Activated CD8-positive, alpha-beta memory T cell treated with anti-CD3 and anti-CD28 coated beads for 4 hours (primary cell): Measurements from ENCODE around the gene TAF3.
A peak's percentile ranks its signal among the peaks of the same experiment; 100 is the strongest.

Experiments used
- DNase-seq, 2 donors: peaks; one replicate each; pipeline ENCODE4 v3.0.0-alpha.2; 2020; ENCODE audit warnings: low read depth in 2 of 2

The TAF3 gene

DNA sequence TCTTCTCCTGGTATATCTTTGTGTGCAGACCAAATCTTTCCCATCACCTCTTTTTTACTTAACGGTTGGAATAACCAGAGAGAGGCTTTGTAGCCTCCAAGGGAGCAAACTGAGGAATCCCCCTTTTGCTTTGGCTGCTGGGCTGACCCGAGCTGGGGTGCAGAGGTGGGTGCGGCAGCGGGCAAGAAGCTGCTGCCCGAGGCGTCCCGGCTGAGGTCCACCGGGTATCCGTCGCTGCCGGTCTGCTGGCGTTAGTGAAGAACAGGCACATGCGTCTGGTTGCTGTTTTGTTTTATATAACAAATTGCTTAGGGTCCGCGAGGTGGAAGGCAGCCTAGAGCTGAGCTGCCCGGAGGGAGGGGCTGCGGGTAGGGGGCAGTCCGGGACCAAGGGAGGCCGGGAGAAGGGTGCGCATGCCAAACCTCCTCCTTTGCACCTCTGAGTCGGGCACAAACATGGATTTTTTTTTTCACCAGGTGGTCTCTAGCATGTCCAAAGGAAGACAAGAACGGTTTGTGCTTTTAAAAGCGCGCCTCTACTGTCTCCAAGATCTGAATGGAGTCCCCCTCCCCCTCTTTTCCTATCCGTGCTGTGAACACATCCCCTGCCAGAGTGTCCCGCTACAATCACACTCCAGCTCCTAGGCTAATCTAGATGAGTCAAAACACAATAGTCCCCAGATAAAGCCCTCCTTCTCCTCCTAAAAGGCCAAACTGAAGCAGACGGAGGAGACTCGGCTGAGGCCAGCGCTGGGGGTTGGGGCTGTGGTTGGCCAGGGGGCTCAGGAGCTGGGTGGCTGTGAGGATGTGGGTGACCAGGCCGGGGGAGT, 229.4 kb downstream of the TAF3 start:
- DNase-seq: no peak

GRCh38 chr10:8048281-8049008, 230.1 kb downstream of the TAF3 start:
- DNase-seq: peak in 1 of 2 donors; percentile 67

DNA sequence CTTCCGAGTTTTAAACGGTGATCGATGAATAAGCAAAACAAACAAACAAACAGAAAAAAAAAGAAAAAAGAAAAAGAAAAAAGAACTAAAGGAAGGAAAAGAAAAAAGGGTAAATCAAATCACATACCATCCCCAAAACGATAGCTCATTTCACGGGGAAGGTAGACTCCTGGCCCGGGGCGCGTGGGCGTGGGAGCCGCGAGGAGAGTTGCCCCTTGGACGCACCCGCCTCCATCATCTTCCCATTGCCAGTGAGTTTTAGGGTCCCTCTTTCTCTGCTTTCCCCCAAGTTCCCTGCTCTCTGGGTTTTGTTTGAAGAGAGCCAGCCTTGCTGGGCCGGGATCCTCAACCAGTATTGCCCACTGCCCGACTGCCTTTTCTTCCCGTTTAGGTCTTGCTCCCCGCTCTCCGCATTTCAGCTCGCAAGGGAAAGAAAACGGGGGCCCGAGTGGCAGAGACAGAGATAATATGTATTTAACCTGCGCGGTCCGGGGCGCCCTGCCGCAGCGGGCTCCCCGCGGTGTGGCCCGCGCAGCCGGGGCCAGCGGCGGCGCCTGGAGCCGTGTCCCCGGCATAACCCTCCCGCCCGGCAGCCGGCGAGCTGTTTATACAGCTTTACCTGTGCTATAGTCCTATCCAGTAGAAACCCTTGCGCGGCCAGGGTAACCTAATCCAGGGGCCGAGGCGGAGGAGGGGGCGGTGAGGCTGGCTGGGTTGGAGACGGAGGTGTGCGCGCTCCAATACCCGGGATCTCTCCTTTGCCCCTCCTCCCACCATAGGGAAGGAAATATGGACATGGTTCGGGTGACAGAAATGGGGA, 230.9 kb downstream of the TAF3 start:
- DNase-seq: no peak

DNA sequence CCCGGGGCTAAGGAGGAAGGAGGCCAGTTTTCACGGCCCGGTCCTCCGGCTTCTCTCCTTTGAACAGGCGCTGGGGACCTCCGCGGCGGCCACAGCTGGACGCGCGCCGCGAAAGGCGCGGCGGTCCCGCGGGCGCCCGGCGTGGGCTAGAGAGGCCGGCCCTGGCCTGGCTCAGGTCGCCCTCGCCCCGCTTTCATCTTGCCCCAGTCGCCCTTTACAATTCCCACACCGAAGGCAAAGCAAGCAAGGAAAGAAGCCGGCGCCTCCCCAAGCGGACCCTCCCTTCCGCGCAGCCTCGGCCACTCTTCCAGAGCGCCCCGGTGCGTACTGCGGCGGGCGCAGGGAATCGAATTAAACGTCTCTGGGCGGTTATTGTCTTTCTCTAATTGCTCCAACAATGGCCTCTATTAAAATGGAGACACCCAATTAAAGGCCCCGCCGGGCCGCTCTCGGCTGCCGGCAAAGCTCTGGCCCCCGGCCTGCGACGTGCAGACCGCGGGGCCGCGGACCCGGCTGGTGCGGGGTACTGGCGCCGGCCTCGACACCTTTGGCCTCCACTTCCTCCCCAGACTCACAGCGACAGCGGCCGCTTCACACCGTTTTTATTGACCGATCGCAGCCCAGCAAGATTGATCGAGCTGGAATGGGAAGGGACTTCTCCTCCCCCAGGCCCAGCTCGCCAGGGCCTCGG, 231.7 kb downstream of the TAF3 start:
- no peak for DNase-seq

GRCh38 chr10:8050556-8051108, 232.3 kb downstream of the TAF3 start:
- DNase-seq: no peak

GRCh38 chr10:8051109-8051821, 233.0 kb downstream of the TAF3 start:
- no peak for DNase-seq

DNA sequence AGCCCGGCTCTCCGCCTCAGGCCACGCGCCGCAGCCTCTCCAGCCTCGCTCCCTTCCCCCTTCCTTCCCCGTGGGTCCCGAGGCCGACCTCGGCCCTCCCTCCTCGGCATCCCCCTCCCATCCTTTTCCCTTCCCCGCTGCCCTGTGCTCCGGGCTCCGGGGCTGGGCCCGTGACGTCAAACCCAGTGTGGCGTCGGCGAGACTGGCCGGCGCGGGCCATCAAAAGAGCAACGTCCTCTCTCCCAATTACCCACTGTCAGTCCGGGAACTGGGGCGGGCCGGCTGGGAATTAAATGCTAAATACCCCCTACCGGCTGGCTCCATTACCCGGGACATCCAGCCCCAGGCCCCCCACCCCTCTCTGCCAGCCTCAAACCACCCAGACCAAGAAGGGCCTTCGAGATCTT, 233.5 kb downstream of the TAF3 start:
- DNase-seq: no peak

DNA sequence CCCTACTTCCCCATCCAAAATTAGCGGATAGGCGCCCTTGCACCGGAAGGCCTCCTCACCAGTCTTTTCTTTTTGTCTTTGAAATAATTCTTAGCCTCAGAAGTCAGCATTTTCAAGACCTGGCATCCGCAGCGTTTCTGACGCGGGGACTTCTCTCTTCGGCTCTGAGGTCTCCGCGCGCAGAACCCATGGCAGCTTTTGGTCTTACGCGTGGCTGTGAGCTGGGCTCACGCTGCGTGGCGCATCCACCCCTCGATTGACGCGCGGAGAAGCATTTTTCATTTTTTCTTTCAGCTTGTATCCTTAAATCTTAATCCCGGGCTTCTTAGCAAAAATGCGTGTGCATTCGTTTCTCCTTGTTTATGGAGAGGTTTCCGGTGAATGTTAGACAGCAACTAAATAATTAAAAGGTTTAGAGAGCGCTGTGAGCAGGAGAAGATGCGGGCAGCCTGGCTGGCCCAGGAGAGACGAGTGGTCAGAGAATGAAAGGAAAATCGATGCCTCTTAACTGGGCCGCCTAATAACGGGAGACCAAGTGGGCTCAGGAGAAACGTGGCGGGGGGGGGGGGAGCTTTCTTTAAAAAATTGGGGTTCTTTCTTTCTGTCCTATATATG, 234.1 kb downstream of the TAF3 start:
- DNase-seq: no peak

DNA sequence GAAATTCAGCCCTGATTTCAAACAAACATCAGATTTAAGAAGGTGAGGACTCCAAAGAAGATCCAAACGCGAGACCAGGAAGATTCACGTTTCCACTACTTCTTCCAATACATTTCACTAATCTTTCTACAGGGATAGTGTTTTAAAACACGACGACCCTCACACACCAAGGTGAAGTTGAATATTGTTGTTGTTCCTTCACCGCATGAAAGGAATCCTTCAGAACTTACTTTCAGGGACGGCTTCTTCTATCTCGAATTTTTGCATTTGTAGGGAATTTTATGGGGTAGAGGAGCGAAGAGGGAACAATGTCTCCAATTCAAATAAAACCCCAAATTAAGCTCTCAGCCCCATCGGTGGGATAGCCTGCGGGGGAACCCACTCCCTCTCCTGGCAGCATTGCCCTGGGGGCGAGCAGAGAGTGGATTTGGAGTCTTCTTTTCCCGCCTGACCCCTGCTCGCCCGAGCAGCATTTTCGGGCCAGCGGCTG, 234.7 kb downstream of the TAF3 start:
- DNase-seq: no peak

GRCh38 chr10:8053446-8054243, 235.3 kb downstream of the TAF3 start:
- DNase-seq: peak; percentile 88 to 89

GRCh38 chr10:8054244-8054493, 235.9 kb downstream of the TAF3 start:
- no peak for DNase-seq

- DNase-seq: peak in 1 of 2 donors; percentile 63
Observed at GRCh38 chr10:8054494-8055407, 236.4 kb downstream of the TAF3 start, which contains the start of gene GATA3. Gene GATA3, plus strand, starts transcription at chr10:8054688. Its CDS starts 968 bp downstream, at chr10:8055656.

DNA sequence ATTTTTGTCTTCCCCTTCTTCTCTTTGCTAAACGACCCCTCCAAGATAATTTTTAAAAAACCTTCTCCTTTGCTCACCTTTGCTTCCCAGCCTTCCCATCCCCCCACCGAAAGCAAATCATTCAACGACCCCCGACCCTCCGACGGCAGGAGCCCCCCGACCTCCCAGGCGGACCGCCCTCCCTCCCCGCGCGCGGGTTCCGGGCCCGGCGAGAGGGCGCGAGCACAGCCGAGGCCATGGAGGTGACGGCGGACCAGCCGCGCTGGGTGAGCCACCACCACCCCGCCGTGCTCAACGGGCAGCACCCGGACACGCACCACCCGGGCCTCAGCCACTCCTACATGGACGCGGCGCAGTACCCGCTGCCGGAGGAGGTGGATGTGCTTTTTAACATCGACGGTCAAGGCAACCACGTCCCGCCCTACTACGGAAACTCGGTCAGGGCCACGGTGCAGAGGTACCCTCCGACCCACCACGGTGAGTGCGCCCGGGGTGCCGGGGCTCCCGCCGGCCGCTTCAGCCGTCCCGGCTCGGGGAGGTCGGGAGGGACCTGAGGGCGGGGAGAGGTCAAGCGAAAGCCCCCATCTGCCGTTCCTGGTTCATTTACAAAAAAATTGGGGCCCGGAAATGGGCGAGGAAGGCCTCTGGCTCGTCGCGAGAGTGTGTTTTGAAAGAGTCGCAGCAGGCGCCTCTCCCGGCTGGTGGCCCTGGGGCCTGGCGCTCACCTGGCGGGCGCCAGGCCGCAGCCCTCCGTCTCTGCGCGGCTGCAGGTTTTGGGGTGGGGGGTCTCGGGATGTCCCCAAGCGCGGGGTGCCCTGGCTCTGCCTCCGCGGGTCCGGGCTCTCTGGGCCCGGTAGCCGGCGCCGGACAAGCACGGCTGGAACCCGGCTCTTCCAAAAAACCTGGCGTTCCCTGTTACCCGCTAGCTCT, 237.4 kb downstream of the TAF3 start:
- DNase-seq: no peak

- no peak for DNase-seq
Observed at GRCh38 chr10:8056378-8056777, 238.1 kb downstream of the TAF3 start.

GRCh38 chr10:8056871-8057331, 238.6 kb downstream of the TAF3 start:
- DNase-seq: no peak

GRCh38 chr10:8057636-8058273, 239.4 kb downstream of the TAF3 start:
- DNase-seq: no peak
